H1 (cell line): ENCODE measurements around the gene EPB41L4B. TPM values are rescaled to one million over a fixed set of nuclear protein-coding genes. Genes with fewer than 3 reads are reported as not detected.

Experiments used
- CBX5 ChIP-seq: fragments of 300-800, 300-1000 bp; sonication (generic); IDR thresholded peaks from 2 replicates; pipeline ENCODE4 v1.7.1; 2016; ENCODE audit warnings: antibody characterized with exemption, low read length, low read depth
- GTF2F1 ChIP-seq: IDR thresholded peaks from 2 replicates; pipeline ENCODE4 v1.6.1; 2012; ENCODE audit warnings: low read depth, low read length, improper control_type of control experiment, borderline replicate concordance
- HDAC6 ChIP-seq: IDR thresholded peaks from one replicate; pipeline ENCODE4 v1.7.1; 2012; ENCODE audit warnings: low read depth, mild to moderate bottlenecking, inconsistent platforms, low read length, moderate library complexity
- JUND ChIP-seq: IDR thresholded peaks from 2 replicates; pipeline ENCODE4 v1.6.1; 2011; ENCODE audit warnings: mild to moderate bottlenecking, improper control_type of control experiment, low read length
- KDM5A ChIP-seq: fragments of 200-600 bp; IDR thresholded peaks from 2 replicates; pipeline ENCODE4 v1.7.1; 2012; ENCODE audit warnings: mild to moderate bottlenecking, low read length, inconsistent platforms, mixed read lengths
- MAFK ChIP-seq: IDR thresholded peaks from 2 replicates; pipeline ENCODE4 v1.6.1; 2012; ENCODE audit warnings: low read depth, mild to moderate bottlenecking, improper control_type of control experiment, low read length
- TAF7 ChIP-seq: optimal IDR thresholded peaks from 2 replicates; pipeline ENCODE3; 2011; ENCODE audit warnings: low read depth, mild to moderate bottlenecking, inconsistent platforms, low read length, moderate library complexity, borderline replicate concordance
- TCF12 ChIP-seq: IDR thresholded peaks from 2 replicates; pipeline ENCODE4 v1.6.1; 2011; ENCODE audit warnings: low read depth, mild to moderate bottlenecking, low read length
- polyA plus RNA-seq, 7 experiments: library from polyadenylated mRNA; depleted of rRNA in 3 of 7; stranded (reverse) in 5 of 7; unstranded in 2 of 7; fragments of >200 nt in 5 of 7; fragments of 200-250 nt in 2 of 7; gene quantifications; 1 replicate in 5 of 7; 2 replicates in 1 of 7; 4 replicates in 1 of 7; pipeline versions ENCODE4 v1.2.1 to v1.2.3, GENCODE V29; 2011 to 2013; ENCODE audit warnings: missing spikeins in 2 of 7, mixed read lengths in 2 of 7
- total RNA-seq: library from RNA; stranded (reverse); fragmentation: NEBNext Ultra II Directional; extraction: Animal tissue kit (Norgen Biotek cat#: 25700); gene quantifications from 2 replicates; pipeline ENCODE4 v1.2.1, GENCODE V29; 2021
- TF ChIP-seq, protein P1 (sequence below): fragments of 300-600 bp; sonication (generic); IDR thresholded peaks from 2 replicates; pipeline ENCODE4 v1.7.1; 2012; ENCODE audit warnings: low read length, moderate library complexity, mild to moderate bottlenecking, inconsistent platforms; ENCODE audit not compliant: insufficient replicate concordance
- TF ChIP-seq, protein P2 (sequence below): IDR thresholded peaks from 2 replicates; pipeline ENCODE4 v1.6.1; 2011; ENCODE audit warnings: low read depth, mild to moderate bottlenecking, low read length; ENCODE audit not compliant: insufficient read depth

The EPB41L4B gene
- total and polyA plus RNA-seq, 2 of the 8 experiments (the other 6 are each of a cell fraction or from before 2014, with no cell fraction given), result 11.9 to 25.0 TPM

GRCh38 chr9:109167716-109168115 is 153.1 kb downstream of the EPB41L4B start (continued):
- TF ChIP-seq, protein P1, sequence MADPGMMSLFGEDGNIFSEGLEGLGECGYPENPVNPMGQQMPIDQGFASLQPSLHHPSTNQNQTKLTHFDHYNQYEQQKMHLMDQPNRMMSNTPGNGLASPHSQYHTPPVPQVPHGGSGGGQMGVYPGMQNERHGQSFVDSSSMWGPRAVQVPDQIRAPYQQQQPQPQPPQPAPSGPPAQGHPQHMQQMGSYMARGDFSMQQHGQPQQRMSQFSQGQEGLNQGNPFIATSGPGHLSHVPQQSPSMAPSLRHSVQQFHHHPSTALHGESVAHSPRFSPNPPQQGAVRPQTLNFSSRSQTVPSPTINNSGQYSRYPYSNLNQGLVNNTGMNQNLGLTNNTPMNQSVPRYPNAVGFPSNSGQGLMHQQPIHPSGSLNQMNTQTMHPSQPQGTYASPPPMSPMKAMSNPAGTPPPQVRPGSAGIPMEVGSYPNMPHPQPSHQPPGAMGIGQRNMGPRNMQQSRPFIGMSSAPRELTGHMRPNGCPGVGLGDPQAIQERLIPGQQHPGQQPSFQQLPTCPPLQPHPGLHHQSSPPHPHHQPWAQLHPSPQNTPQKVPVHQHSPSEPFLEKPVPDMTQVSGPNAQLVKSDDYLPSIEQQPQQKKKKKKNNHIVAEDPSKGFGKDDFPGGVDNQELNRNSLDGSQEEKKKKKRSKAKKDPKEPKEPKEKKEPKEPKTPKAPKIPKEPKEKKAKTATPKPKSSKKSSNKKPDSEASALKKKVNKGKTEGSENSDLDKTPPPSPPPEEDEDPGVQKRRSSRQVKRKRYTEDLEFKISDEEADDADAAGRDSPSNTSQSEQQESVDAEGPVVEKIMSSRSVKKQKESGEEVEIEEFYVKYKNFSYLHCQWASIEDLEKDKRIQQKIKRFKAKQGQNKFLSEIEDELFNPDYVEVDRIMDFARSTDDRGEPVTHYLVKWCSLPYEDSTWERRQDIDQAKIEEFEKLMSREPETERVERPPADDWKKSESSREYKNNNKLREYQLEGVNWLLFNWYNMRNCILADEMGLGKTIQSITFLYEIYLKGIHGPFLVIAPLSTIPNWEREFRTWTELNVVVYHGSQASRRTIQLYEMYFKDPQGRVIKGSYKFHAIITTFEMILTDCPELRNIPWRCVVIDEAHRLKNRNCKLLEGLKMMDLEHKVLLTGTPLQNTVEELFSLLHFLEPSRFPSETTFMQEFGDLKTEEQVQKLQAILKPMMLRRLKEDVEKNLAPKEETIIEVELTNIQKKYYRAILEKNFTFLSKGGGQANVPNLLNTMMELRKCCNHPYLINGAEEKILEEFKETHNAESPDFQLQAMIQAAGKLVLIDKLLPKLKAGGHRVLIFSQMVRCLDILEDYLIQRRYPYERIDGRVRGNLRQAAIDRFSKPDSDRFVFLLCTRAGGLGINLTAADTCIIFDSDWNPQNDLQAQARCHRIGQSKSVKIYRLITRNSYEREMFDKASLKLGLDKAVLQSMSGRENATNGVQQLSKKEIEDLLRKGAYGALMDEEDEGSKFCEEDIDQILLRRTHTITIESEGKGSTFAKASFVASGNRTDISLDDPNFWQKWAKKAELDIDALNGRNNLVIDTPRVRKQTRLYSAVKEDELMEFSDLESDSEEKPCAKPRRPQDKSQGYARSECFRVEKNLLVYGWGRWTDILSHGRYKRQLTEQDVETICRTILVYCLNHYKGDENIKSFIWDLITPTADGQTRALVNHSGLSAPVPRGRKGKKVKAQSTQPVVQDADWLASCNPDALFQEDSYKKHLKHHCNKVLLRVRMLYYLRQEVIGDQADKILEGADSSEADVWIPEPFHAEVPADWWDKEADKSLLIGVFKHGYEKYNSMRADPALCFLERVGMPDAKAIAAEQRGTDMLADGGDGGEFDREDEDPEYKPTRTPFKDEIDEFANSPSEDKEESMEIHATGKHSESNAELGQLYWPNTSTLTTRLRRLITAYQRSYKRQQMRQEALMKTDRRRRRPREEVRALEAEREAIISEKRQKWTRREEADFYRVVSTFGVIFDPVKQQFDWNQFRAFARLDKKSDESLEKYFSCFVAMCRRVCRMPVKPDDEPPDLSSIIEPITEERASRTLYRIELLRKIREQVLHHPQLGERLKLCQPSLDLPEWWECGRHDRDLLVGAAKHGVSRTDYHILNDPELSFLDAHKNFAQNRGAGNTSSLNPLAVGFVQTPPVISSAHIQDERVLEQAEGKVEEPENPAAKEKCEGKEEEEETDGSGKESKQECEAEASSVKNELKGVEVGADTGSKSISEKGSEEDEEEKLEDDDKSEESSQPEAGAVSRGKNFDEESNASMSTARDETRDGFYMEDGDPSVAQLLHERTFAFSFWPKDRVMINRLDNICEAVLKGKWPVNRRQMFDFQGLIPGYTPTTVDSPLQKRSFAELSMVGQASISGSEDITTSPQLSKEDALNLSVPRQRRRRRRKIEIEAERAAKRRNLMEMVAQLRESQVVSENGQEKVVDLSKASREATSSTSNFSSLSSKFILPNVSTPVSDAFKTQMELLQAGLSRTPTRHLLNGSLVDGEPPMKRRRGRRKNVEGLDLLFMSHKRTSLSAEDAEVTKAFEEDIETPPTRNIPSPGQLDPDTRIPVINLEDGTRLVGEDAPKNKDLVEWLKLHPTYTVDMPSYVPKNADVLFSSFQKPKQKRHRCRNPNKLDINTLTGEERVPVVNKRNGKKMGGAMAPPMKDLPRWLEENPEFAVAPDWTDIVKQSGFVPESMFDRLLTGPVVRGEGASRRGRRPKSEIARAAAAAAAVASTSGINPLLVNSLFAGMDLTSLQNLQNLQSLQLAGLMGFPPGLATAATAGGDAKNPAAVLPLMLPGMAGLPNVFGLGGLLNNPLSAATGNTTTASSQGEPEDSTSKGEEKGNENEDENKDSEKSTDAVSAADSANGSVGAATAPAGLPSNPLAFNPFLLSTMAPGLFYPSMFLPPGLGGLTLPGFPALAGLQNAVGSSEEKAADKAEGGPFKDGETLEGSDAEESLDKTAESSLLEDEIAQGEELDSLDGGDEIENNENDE, result no peak
- no peak for TF ChIP-seq CBX5
- TF ChIP-seq HDAC6, result no peak
- TF ChIP-seq KDM5A, result no peak
- TF ChIP-seq JUND, result no peak
- no peak for TF ChIP-seq TAF7
- TF ChIP-seq MAFK, result no peak
- TF ChIP-seq, protein P2, sequence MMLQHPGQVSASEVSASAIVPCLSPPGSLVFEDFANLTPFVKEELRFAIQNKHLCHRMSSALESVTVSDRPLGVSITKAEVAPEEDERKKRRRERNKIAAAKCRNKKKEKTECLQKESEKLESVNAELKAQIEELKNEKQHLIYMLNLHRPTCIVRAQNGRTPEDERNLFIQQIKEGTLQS, result no peak
- no peak for TF ChIP-seq TCF12
- TF ChIP-seq GTF2F1, result no peak
